Mucosa of rectum (tissue), 2 donors: ENCODE data around the gene ELP1.

Experiments
- H3K27ac ChIP-seq, 2 donors: one replicate each; pipeline ENCODE4 v1.7.0; 2013; ENCODE audit warnings: inconsistent platforms in 2 of 2, low read depth in 2 of 2, low read length in 2 of 2
- H3K27me3 ChIP-seq, 2 donors: one replicate each; pipeline ENCODE4 v1.7.0; 2013; ENCODE audit warnings: low read length in 2 of 2; ENCODE audit not compliant: control insufficient read depth in 2 of 2, insufficient read depth in 2 of 2
- H3K36me3 ChIP-seq, 2 donors: one replicate each; pipeline ENCODE4 v1.7.0; 2013; ENCODE audit warnings: low read length in 2 of 2; ENCODE audit not compliant: control insufficient read depth in 2 of 2, insufficient read depth in 2 of 2
- H3K4me1 ChIP-seq, 2 donors: one replicate each; pipeline ENCODE4 v1.7.0; 2013; ENCODE audit warnings: low read length in 2 of 2, mild to moderate bottlenecking in 1 of 2; ENCODE audit not compliant: control insufficient read depth in 2 of 2, insufficient read depth in 2 of 2
- H3K4me3 ChIP-seq, 2 donors: one replicate each; pipeline ENCODE4 v1.7.0; 2013; ENCODE audit warnings: low read length in 2 of 2
- H3K9ac ChIP-seq, 2 donors: one replicate each; pipeline ENCODE4 v1.7.0; 2013; ENCODE audit warnings: low read length in 2 of 2, low read depth in 1 of 2, mild to moderate bottlenecking in 1 of 2
- H3K9me3 ChIP-seq, 2 donors: one replicate each; pipeline ENCODE4 v1.7.0; 2013; ENCODE audit warnings: low read length in 2 of 2; ENCODE audit not compliant: control insufficient read depth in 2 of 2
- donor health status: healthy.
- donor health status: Normal muscosa, but diverticular disease.

The ELP1 gene

GRCh38 chr9:108867116-108867515 lies 66.8 kb downstream of the ELP1 start:
- Histone ChIP-seq H3K9me3 (no peaks in the 10 kb centered on the region), H3K27ac (no peak overlapping the region), H3K4me1 (peaks cover 0 to 2% of the 10 kb centered on the region in 2 donors), H3K4me3 (no peak overlapping the region), H3K27me3 (no peaks in the 10 kb centered on the region), H3K9ac (no peak overlapping the region), H3K36me3 (peaks cover 8 to 12% of the 10 kb centered on the region in 2 donors)

GRCh38 chr9:108866001-108866420 lies 67.9 kb downstream of the ELP1 start:
- no peak overlapping the region for H3K27ac ChIP-seq
- no peak overlapping the region for H3K4me3 ChIP-seq
- H3K36me3 ChIP-seq = peaks cover 0 to 7% of the 10 kb centered on the region in 2 donors
- H3K27me3 ChIP-seq = no peaks in the 10 kb centered on the region
- H3K9me3 ChIP-seq = no peaks in the 10 kb centered on the region
- H3K9ac ChIP-seq = no peak overlapping the region
- peaks cover 0 to 2% of the 10 kb centered on the region in 2 donors for H3K4me1 ChIP-seq

GRCh38 chr9:108865037-108865436 lies 68.9 kb downstream of the ELP1 start:
- H3K27me3 ChIP-seq = no peaks in the 10 kb centered on the region
- peaks cover 0 to 2% of the 10 kb centered on the region in 2 donors for H3K4me1 ChIP-seq
- no peak overlapping the region for H3K4me3 ChIP-seq
- no peak overlapping the region for H3K9ac ChIP-seq
- no peak overlapping the region for H3K27ac ChIP-seq
- peaks cover 0 to 7% of the 10 kb centered on the region in 2 donors for H3K36me3 ChIP-seq
- H3K9me3 ChIP-seq = no peaks in the 10 kb centered on the region

- no peak overlapping the region for H3K9ac ChIP-seq
- no peaks in the 10 kb centered on the region for H3K9me3 ChIP-seq
- H3K4me3 ChIP-seq = no peak overlapping the region
- no peak overlapping the region for H3K27ac ChIP-seq
- H3K4me1 ChIP-seq = peaks cover 0 to 2% of the 10 kb centered on the region in 2 donors
- no peaks in the 10 kb centered on the region for H3K27me3 ChIP-seq
- peaks cover 0 to 7% of the 10 kb centered on the region in 2 donors for H3K36me3 ChIP-seq
Observed at GRCh38 chr9:108864446-108864845, 69.5 kb downstream of the ELP1 start.

GRCh38 chr9:108863891-108864290 lies 70.0 kb downstream of the ELP1 start:
- H3K4me3 ChIP-seq = no peak overlapping the region
- H3K27ac ChIP-seq = no peak overlapping the region
- peaks cover 0 to 2% of the 10 kb centered on the region in 2 donors for H3K4me1 ChIP-seq
- H3K9ac ChIP-seq = no peak overlapping the region
- no peaks in the 10 kb centered on the region for H3K9me3 ChIP-seq
- H3K36me3 ChIP-seq = peaks cover 0 to 6% of the 10 kb centered on the region in 2 donors
- no peaks in the 10 kb centered on the region for H3K27me3 ChIP-seq

- no peaks in the 10 kb centered on the region for H3K36me3 ChIP-seq
- no peak within 1 kb of the TSS for H3K4me3 ChIP-seq
- no peak within 1 kb of the TSS for H3K9ac ChIP-seq
- H3K9me3 ChIP-seq = no peaks in the 10 kb centered on the region
- no peaks in the 10 kb centered on the region for H3K27me3 ChIP-seq
- H3K4me1 ChIP-seq = peaks cover 0 to 2% of the 10 kb centered on the region in 2 donors
- H3K27ac ChIP-seq = no peak within 1 kb of the TSS
Observed at GRCh38 chr9:108861997-108862396, 71.9 kb downstream of the ELP1 start, which contains the start of gene ACTL7A. Gene ACTL7A (plus strand): TSS chr9:108862266. CDS start chr9:108862323, 57 bp downstream.

- no peak overlapping the region for H3K27ac ChIP-seq
- H3K9ac ChIP-seq = no peak overlapping the region
- H3K4me3 ChIP-seq = no peak overlapping the region
- no peaks in the 10 kb centered on the region for H3K27me3 ChIP-seq
- H3K4me1 ChIP-seq = peaks cover 0 to 2% of the 10 kb centered on the region in 2 donors
- H3K9me3 ChIP-seq = no peaks in the 10 kb centered on the region
- no peaks in the 10 kb centered on the region for H3K36me3 ChIP-seq
Observed at GRCh38 chr9:108861464-108861863, 72.5 kb downstream of the ELP1 start.

GRCh38 chr9:108860764-108861163 lies 73.2 kb downstream of the ELP1 start:
- no peak overlapping the region for H3K9ac ChIP-seq
- H3K9me3 ChIP-seq = no peaks in the 10 kb centered on the region
- peaks cover 0 to 2% of the 10 kb centered on the region in 2 donors for H3K4me1 ChIP-seq
- H3K36me3 ChIP-seq = no peaks in the 10 kb centered on the region
- H3K4me3 ChIP-seq = no peak overlapping the region
- no peaks in the 10 kb centered on the region for H3K27me3 ChIP-seq
- H3K27ac ChIP-seq = no peak overlapping the region

GRCh38 chr9:108860354-108860753 lies 73.6 kb downstream of the ELP1 start:
- H3K27ac ChIP-seq = no peak overlapping the region
- no peaks in the 10 kb centered on the region for H3K27me3 ChIP-seq
- H3K9ac ChIP-seq = no peak overlapping the region
- no peak overlapping the region for H3K4me3 ChIP-seq
- H3K36me3 ChIP-seq = no peaks in the 10 kb centered on the region
- no peaks in the 10 kb centered on the region for H3K9me3 ChIP-seq
- H3K4me1 ChIP-seq = peaks cover 0 to 2% of the 10 kb centered on the region in 2 donors

GRCh38 chr9:108859459-108860114 lies 74.3 kb downstream of the ELP1 start:
- Histone ChIP-seq H3K4me3 (no peak overlapping the region), H3K4me1 (no peaks in the 10 kb centered on the region), H3K27me3 (no peaks in the 10 kb centered on the region), H3K9me3 (no peaks in the 10 kb centered on the region), H3K27ac (no peak overlapping the region), H3K9ac (no peak overlapping the region), H3K36me3 (no peaks in the 10 kb centered on the region)
